ENCODE measurements around the gene CCT2. TPM values are rescaled to one million over a fixed set of nuclear protein-coding genes. Genes with fewer than 3 reads are reported as not detected.
"Not testable (repeated sequence)": the region's sequence is repeated elsewhere in the genome, so short reads cannot be mapped to it uniquely, and the experiment has no call there.

Gene CCT2
- total RNA-seq, 1 donor from 2014 or later: 260 TPM

GRCh38 chr12:69602954-69603353 lies 17.7 kb downstream of the CCT2 start:
- H3K9me3 Mint-ChIP-seq: no peaks in the 10 kb centered on the region
- no peaks in the 10 kb centered on the region for H3K4me1 Mint-ChIP-seq (ENCODE audit: unreplicated experiment)
- TF ChIP-seq CTCF (conservative IDR thresholded peaks at IDR 0.05): no peak
- H3K27ac Mint-ChIP-seq: no peak overlapping the region
- no peaks in the 10 kb centered on the region for H3K27me3 Mint-ChIP-seq
- H3K36me3 Mint-ChIP-seq: peaks cover 38% of the 10 kb centered on the region
- DNase-seq (ENCODE audit: extremely low spot score, unreplicated experiment): no peak
- H3K4me3 Mint-ChIP-seq: no peak overlapping the region

- DNase-seq (ENCODE audit: extremely low spot score, unreplicated experiment); H3K27ac Mint-ChIP-seq; H3K9me3 Mint-ChIP-seq; H3K27me3 Mint-ChIP-seq; H3K4me1 Mint-ChIP-seq (ENCODE audit: unreplicated experiment); H3K4me3 Mint-ChIP-seq: not testable (repeated sequence)
- peaks cover 34% of the 10 kb centered on the region for H3K36me3 Mint-ChIP-seq
Observed at GRCh38 chr12:69603556-69603955, 18.3 kb downstream of the CCT2 start.

GRCh38 chr12:69604275-69604674 lies 19.0 kb downstream of the CCT2 start:
- not testable (repeated sequence) for H3K4me3 Mint-ChIP-seq; H3K27me3 Mint-ChIP-seq; H3K9me3 Mint-ChIP-seq; DNase-seq (ENCODE audit: extremely low spot score, unreplicated experiment); H3K27ac Mint-ChIP-seq; H3K4me1 Mint-ChIP-seq (ENCODE audit: unreplicated experiment)
- H3K36me3 Mint-ChIP-seq: peaks cover 30% of the 10 kb centered on the region

GRCh38 chr12:69608114-69608513 lies 22.9 kb downstream of the CCT2 start:
- H3K27me3 Mint-ChIP-seq: peaks cover 4% of the 10 kb centered on the region

GRCh38 chr12:69610126-69610525 lies 24.9 kb downstream of the CCT2 start:
- Mint-ChIP-seq H3K27ac (no peak overlapping the region), H3K9me3 (no peaks in the 10 kb centered on the region), H3K36me3 (no peaks in the 10 kb centered on the region), H3K4me1 (ENCODE audit: unreplicated experiment) (no peaks in the 10 kb centered on the region), H3K27me3 (peaks cover 4% of the 10 kb centered on the region), H3K4me3 (no peak overlapping the region)
- TF ChIP-seq CTCF (conservative IDR thresholded peaks at IDR 0.05): no peak
- DNase-seq (ENCODE audit: extremely low spot score, unreplicated experiment): no peak

More at GRCh38 chr12:69608114-69608513, 22.9 kb downstream of the CCT2 start:
- DNase-seq (ENCODE audit: extremely low spot score, unreplicated experiment): no peak
- TF ChIP-seq CTCF (conservative IDR thresholded peaks at IDR 0.05): no peak
- H3K36me3 Mint-ChIP-seq: peaks cover 5% of the 10 kb centered on the region
- no peak overlapping the region for H3K4me3 Mint-ChIP-seq
- no peaks in the 10 kb centered on the region for H3K4me1 Mint-ChIP-seq (ENCODE audit: unreplicated experiment)
- no peaks in the 10 kb centered on the region for H3K9me3 Mint-ChIP-seq
- H3K27ac Mint-ChIP-seq: no peak overlapping the region

- DNase-seq (ENCODE audit: extremely low spot score, unreplicated experiment): no peak
- H3K27ac Mint-ChIP-seq: no peak within 1 kb of the TSS
- H3K36me3 Mint-ChIP-seq: no peaks in the 10 kb centered on the region
- no peaks in the 10 kb centered on the region for H3K4me1 Mint-ChIP-seq (ENCODE audit: unreplicated experiment)
- no peak for TF ChIP-seq CTCF (conservative IDR thresholded peaks at IDR 0.05)
- peaks cover 4% of the 10 kb centered on the region for H3K27me3 Mint-ChIP-seq
- no peak within 1 kb of the TSS for H3K4me3 Mint-ChIP-seq
- no peaks in the 10 kb centered on the region for H3K9me3 Mint-ChIP-seq
Observed at GRCh38 chr12:69610729-69611128, 25.5 kb downstream of the CCT2 start, which contains the start of gene LRRC10. TSS of gene LRRC10 (minus strand) at chr12:69610907. CDS start at chr12:69610838, 69 bp downstream.

GRCh38 chr12:69613351-69613750 lies 28.1 kb downstream of the CCT2 start:
- DNase-seq (ENCODE audit: extremely low spot score, unreplicated experiment): no peak
- Mint-ChIP-seq H3K27me3 (peaks cover 4% of the 10 kb centered on the region), H3K36me3 (no peaks in the 10 kb centered on the region), H3K27ac (no peak overlapping the region), H3K4me3 (no peak overlapping the region), H3K4me1 (ENCODE audit: unreplicated experiment) (no peaks in the 10 kb centered on the region), H3K9me3 (no peaks in the 10 kb centered on the region)
- no peak for TF ChIP-seq CTCF (conservative IDR thresholded peaks at IDR 0.05)
